ENCODE measurements around the gene LHPP. TPM values are rescaled to one million over a fixed set of nuclear protein-coding genes. Genes with fewer than 3 reads are reported as not detected.

LHPP gene
- total RNA-seq, 1 donor from 2014 or later = 24.5 TPM

- TF ChIP-seq CTCF (IDR thresholded peaks at IDR 0.05) (no peak), EZH2phosphoT487 (IDR thresholded peaks at IDR 0.05) (no peak), EZH2 (IDR thresholded peaks at IDR 0.05) (no peak)
- no peaks in the 10 kb centered on the region for H3K9me3 Mint-ChIP-seq
Measured at GRCh38 chr10:124629415-124629814, 167.8 kb downstream of the LHPP start.

GRCh38 chr10:124629842-124630241, 168.2 kb downstream of the LHPP start:
- Histone ChIP-seq H2AFZ (replicated peaks) (no peak overlapping the region), H3K27ac (no peak overlapping the region), H3K79me2 (ENCODE audit: low read depth) (peaks cover 24% of the 10 kb centered on the region), H4K20me1 (ENCODE audit: low read depth) (peaks cover 51% of the 10 kb centered on the region), H3K4me3 (no peak overlapping the region), H3K4me1 (peaks cover 33% of the 10 kb centered on the region), H3F3A (ENCODE audit: low read depth) (no peaks in the 10 kb centered on the region), H3K9ac (no peak overlapping the region), H3K9me3 (ENCODE audit: low read depth) (no peaks in the 10 kb centered on the region), H3K4me2 (no peak overlapping the region), H3K27me3 (no peaks in the 10 kb centered on the region), H3K36me3 (no peaks in the 10 kb centered on the region)
- Mint-ChIP-seq H3K4me3 (no peak overlapping the region), H3K27ac (no peak overlapping the region), H3K36me3 (peaks cover 7% of the 10 kb centered on the region), H3K9me3 (no peaks in the 10 kb centered on the region), H3K27me3 (ENCODE audit: insufficient read depth, low read depth) (peaks cover 2% of the 10 kb centered on the region), H3K4me1 (peaks cover 17% of the 10 kb centered on the region)
- no peak for DNase-seq (ENCODE audit: low spot score)
- TF ChIP-seq CTCF (IDR thresholded peaks at IDR 0.05) (no peak), EZH2phosphoT487 (IDR thresholded peaks at IDR 0.05) (no peak), EZH2 (IDR thresholded peaks at IDR 0.05) (no peak)

More at GRCh38 chr10:124629415-124629814, 167.8 kb downstream of the LHPP start:
- no peak overlapping the region for H3K4me2 ChIP-seq
- Mint-ChIP-seq H3K4me1 (peaks cover 17% of the 10 kb centered on the region), H3K36me3 (peaks cover 3% of the 10 kb centered on the region), H3K4me3 (no peak overlapping the region), H3K27me3 (ENCODE audit: insufficient read depth, low read depth) (peaks cover 2% of the 10 kb centered on the region), H3K27ac (peak overlapping the region; percentile 15)
- H3K27ac ChIP-seq = no peak overlapping the region
- no peaks in the 10 kb centered on the region for H3F3A ChIP-seq (ENCODE audit: low read depth)
- no peak overlapping the region for H3K4me3 ChIP-seq
- no peak overlapping the region for H3K9ac ChIP-seq
- DNase-seq (ENCODE audit: low spot score) = no peak
- peaks cover 21% of the 10 kb centered on the region for H3K79me2 ChIP-seq (ENCODE audit: low read depth)
- peaks cover 33% of the 10 kb centered on the region for H3K4me1 ChIP-seq
- no peaks in the 10 kb centered on the region for H3K27me3 ChIP-seq
- no peak overlapping the region for H2AFZ ChIP-seq (replicated peaks)
- H3K9me3 ChIP-seq (ENCODE audit: low read depth) = no peaks in the 10 kb centered on the region
- no peaks in the 10 kb centered on the region for H3K36me3 ChIP-seq
- peaks cover 53% of the 10 kb centered on the region for H4K20me1 ChIP-seq (ENCODE audit: low read depth)

GRCh38 chr10:124630551-124630950, 168.9 kb downstream of the LHPP start:
- peaks cover 2% of the 10 kb centered on the region for H3K27me3 Mint-ChIP-seq (ENCODE audit: insufficient read depth, low read depth)
- peak overlapping the region; percentile 46 for H3K27ac Mint-ChIP-seq
- no peaks in the 10 kb centered on the region for H3F3A ChIP-seq (ENCODE audit: low read depth)
- H3K4me2 ChIP-seq = no peak overlapping the region
- no peak overlapping the region for H3K4me3 ChIP-seq
- H3K9me3 ChIP-seq (ENCODE audit: low read depth) = no peaks in the 10 kb centered on the region
- H3K4me3 Mint-ChIP-seq = no peak overlapping the region
- peaks cover 14% of the 10 kb centered on the region for H3K4me1 Mint-ChIP-seq
- H4K20me1 ChIP-seq (ENCODE audit: low read depth) = peaks cover 50% of the 10 kb centered on the region
- no peak overlapping the region for H2AFZ ChIP-seq (replicated peaks)
- peaks cover 11% of the 10 kb centered on the region for H3K36me3 Mint-ChIP-seq
- no peak overlapping the region for H3K27ac ChIP-seq
- H3K4me1 ChIP-seq = peaks cover 30% of the 10 kb centered on the region
- H3K9ac ChIP-seq = no peak overlapping the region
- H3K79me2 ChIP-seq (ENCODE audit: low read depth) = peaks cover 24% of the 10 kb centered on the region
- no peaks in the 10 kb centered on the region for H3K27me3 ChIP-seq
- DNase-seq (ENCODE audit: low spot score) = no peak
- no peaks in the 10 kb centered on the region for H3K36me3 ChIP-seq
- TF ChIP-seq EZH2 (IDR thresholded peaks at IDR 0.05) (no peak), EZH2phosphoT487 (IDR thresholded peaks at IDR 0.05) (no peak), CTCF (IDR thresholded peaks at IDR 0.05) (no peak)
- H3K9me3 Mint-ChIP-seq = no peaks in the 10 kb centered on the region

All from neural progenitor cell (in vitro differentiated cells).